GM12872 (cell line): Measurements from ENCODE around the gene COMMD1.

Source experiments
- CTCF ChIP-seq: IDR thresholded peaks from 3 replicates; pipeline ENCODE4 v1.5.1; 2011; ENCODE audit warnings: low read depth, mild to moderate bottlenecking, low read length, moderate library complexity; ENCODE audit not compliant: insufficient read depth

Gene COMMD1

GRCh38 chr2:61905372-61906185, at the start of gene COMMD1:
COMMD1 (plus strand) TSS chr2:61905674; CDS start chr2:61905679, 5 bp downstream.
- no peak for TF ChIP-seq CTCF

- no peak for TF ChIP-seq CTCF
Measured at GRCh38 chr2:61857224-61857623, 48.2 kb upstream of the COMMD1 start.

- TF ChIP-seq CTCF: no peak
Measured at GRCh38 chr2:61862085-61862484, 43.4 kb upstream of the COMMD1 start.

GRCh38 chr2:61876400-61876799, 29.1 kb upstream of the COMMD1 start:
- TF ChIP-seq CTCF: no peak

- no peak for TF ChIP-seq CTCF
Measured at GRCh38 chr2:61877571-61878245, 27.8 kb upstream of the COMMD1 start.

- TF ChIP-seq CTCF: no peak
Measured at GRCh38 chr2:61878761-61879160, 26.7 kb upstream of the COMMD1 start.

- TF ChIP-seq CTCF: no peak
Measured at GRCh38 chr2:61882850-61883249, 22.6 kb upstream of the COMMD1 start.
